SK-N-SH treated with all-trans-retinoic acid at 6 μM for 48 hours (cell line): ENCODE results near the gene SARNP.

ENCODE experiments used
- ATAC-seq: fragments of 200-7000 bp; cut with Tn5 transposase; 3 replicates; pipeline ENCODE4 v1.9.1; 2020; ENCODE audit warnings: mild to moderate bottlenecking, moderate library complexity
- BACH2 ChIP-seq: fragments of 250-450 bp; sonication (Bioruptor Pico); IDR thresholded peaks from 2 replicates; pipeline ENCODE4 v1.9.0; 2021; ENCODE audit warnings: mild to moderate bottlenecking, borderline replicate concordance
- CREB5 ChIP-seq: fragments of 250-450 bp; sonication (Bioruptor Pico); IDR thresholded peaks from 2 replicates; pipeline ENCODE4 v1.5.1; 2020; ENCODE audit warnings: low read depth, mild to moderate bottlenecking, moderate library complexity
- CSDC2 ChIP-seq: fragments of 250-450 bp; sonication (Bioruptor Pico); IDR thresholded peaks from 2 replicates; pipeline ENCODE4 v1.5.0; 2020; ENCODE audit warnings: mild to moderate bottlenecking, moderate library complexity
- CSRNP3 ChIP-seq: fragments of 250-450 bp; sonication (Bioruptor Pico); IDR thresholded peaks from 2 replicates; pipeline ENCODE4 v1.5.1; 2021; ENCODE audit warnings: mild to moderate bottlenecking, moderate library complexity
- ISL1 ChIP-seq: fragments of 250-450 bp; sonication (Bioruptor Pico); IDR thresholded peaks from 2 replicates; pipeline ENCODE4 v2.1.2; 2022; ENCODE audit warnings: mild to moderate bottlenecking, moderate library complexity
- OSR1 ChIP-seq: fragments of 250-450 bp; sonication (Bioruptor Pico); IDR thresholded peaks from 2 replicates; pipeline ENCODE4 v1.8.0; 2022; ENCODE audit warnings: moderate library complexity, mild to moderate bottlenecking, inconsistent platforms
- PATZ1 ChIP-seq: fragments of 250-450 bp; sonication (Bioruptor Pico); IDR thresholded peaks from 2 replicates; pipeline ENCODE4 v1.8.0; 2020; ENCODE audit warnings: mild to moderate bottlenecking, moderate library complexity, borderline replicate concordance
- PPARA ChIP-seq: fragments of 250-450 bp; sonication (Bioruptor Pico); IDR thresholded peaks from 2 replicates; pipeline ENCODE4 v1.5.0; 2020; ENCODE audit warnings: mild to moderate bottlenecking, borderline replicate concordance
- SNAI2 ChIP-seq: fragments of 250-450 bp; sonication (Bioruptor Pico); IDR thresholded peaks from 2 replicates; pipeline ENCODE4 v1.5.0; 2020; ENCODE audit warnings: mild to moderate bottlenecking, moderate library complexity
- TCF4 ChIP-seq: fragments of 250-450 bp; sonication (Bioruptor Pico); IDR thresholded peaks from 2 replicates; pipeline ENCODE4 v1.8.0; 2021; ENCODE audit warnings: mild to moderate bottlenecking, moderate library complexity, borderline replicate concordance
- TOX ChIP-seq: fragments of 250-450 bp; sonication (Bioruptor Pico); IDR thresholded peaks from 2 replicates; pipeline ENCODE4 v1.8.0; 2021; ENCODE audit warnings: mild to moderate bottlenecking, moderate library complexity, borderline replicate concordance
- ZC3H10 ChIP-seq: fragments of 250-450 bp; sonication (Bioruptor Pico); IDR thresholded peaks from 2 replicates; pipeline ENCODE4 v1.5.1; 2021; ENCODE audit warnings: mild to moderate bottlenecking, moderate library complexity
- ZFP3 ChIP-seq: fragments of 250-450 bp; sonication (Bioruptor Pico); IDR thresholded peaks from 2 replicates; pipeline ENCODE4 v1.5.0; 2020; ENCODE audit warnings: mild to moderate bottlenecking, moderate library complexity
- ZFP30 ChIP-seq: fragments of 450-650 bp; formaldehyde crosslinking; IDR thresholded peaks from 2 replicates; pipeline ENCODE4 v1.5.0; 2022; ENCODE audit warnings: mild to moderate bottlenecking, moderate library complexity
- ZNF565 ChIP-seq: fragments of 450-650 bp; formaldehyde crosslinking; conservative IDR thresholded peaks from 2 replicates; pipeline ENCODE4 v1.5.0; 2020; ENCODE audit warnings: low read depth, mild to moderate bottlenecking, moderate library complexity
- ZNF70 ChIP-seq: fragments of 450-650 bp; formaldehyde crosslinking; IDR thresholded peaks from 2 replicates; pipeline ENCODE4 v1.5.0; 2020; ENCODE audit warnings: mild to moderate bottlenecking, moderate library complexity
- ZNF8 ChIP-seq: fragments of 450-650 bp; formaldehyde crosslinking; IDR thresholded peaks from 2 replicates; pipeline ENCODE4 v1.5.0; 2020; ENCODE audit warnings: mild to moderate bottlenecking, moderate library complexity
- TF ChIP-seq, protein P1 (sequence below): fragments of 250-450 bp; sonication (Bioruptor Pico); IDR thresholded peaks from 2 replicates; pipeline ENCODE4 v1.8.0; 2021; ENCODE audit warnings: low read depth, mild to moderate bottlenecking, moderate library complexity, borderline replicate concordance

The SARNP gene

GRCh38 chr12:55789171-55789570, 28.4 kb downstream of the SARNP start:
- ATAC-seq, result no peak
- TF ChIP-seq ZNF565 (CRISPR knock-in tag), result no peak
- no peak for TF ChIP-seq ZFP30 (CRISPR knock-in tag)
- TF ChIP-seq CSRNP3 (CRISPR knock-in tag), result no peak
- TF ChIP-seq ZC3H10 (CRISPR knock-in tag), result no peak
- no peak for TF ChIP-seq ZNF70 (CRISPR knock-in tag)
- TF ChIP-seq PPARA, result no peak
- no peak for TF ChIP-seq CSDC2 (CRISPR knock-in tag)
- no peak for TF ChIP-seq OSR1 (CRISPR knock-in tag)
- TF ChIP-seq, protein P1, sequence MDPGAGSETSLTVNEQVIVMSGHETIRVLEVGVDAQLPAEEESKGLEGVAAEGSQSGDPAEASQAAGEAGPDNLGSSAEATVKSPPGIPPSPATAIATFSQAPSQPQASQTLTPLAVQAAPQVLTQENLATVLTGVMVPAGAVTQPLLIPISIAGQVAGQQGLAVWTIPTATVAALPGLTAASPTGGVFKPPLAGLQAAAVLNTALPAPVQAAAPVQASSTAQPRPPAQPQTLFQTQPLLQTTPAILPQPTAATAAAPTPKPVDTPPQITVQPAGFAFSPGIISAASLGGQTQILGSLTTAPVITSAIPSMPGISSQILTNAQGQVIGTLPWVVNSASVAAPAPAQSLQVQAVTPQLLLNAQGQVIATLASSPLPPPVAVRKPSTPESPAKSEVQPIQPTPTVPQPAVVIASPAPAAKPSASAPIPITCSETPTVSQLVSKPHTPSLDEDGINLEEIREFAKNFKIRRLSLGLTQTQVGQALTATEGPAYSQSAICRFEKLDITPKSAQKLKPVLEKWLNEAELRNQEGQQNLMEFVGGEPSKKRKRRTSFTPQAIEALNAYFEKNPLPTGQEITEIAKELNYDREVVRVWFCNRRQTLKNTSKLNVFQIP (CRISPR knock-in tag), result no peak

- no peak for ATAC-seq
- TF ChIP-seq ZC3H10 (CRISPR knock-in tag) (no peak), CREB5 (CRISPR knock-in tag) (no peak), PATZ1 (CRISPR knock-in tag) (no peak), ZFP30 (CRISPR knock-in tag) (no peak)
Measured at GRCh38 chr12:55788546-55788945, 29.0 kb downstream of the SARNP start.

GRCh38 chr12:55780685-55781084, 36.8 kb downstream of the SARNP start:
- ATAC-seq, result peak; percentile 31; the same call in 2 of the 3 replicates
- TF ChIP-seq ISL1 (CRISPR knock-in tag) (no peak), ZNF8 (no peak), SNAI2 (no peak)
- TF ChIP-seq, protein P1 (CRISPR knock-in tag), result no peak

GRCh38 chr12:55777856-55778255, 39.7 kb downstream of the SARNP start:
- ATAC-seq, result no peak
- TF ChIP-seq ZNF8 (no peak), TOX (no peak), OSR1 (CRISPR knock-in tag) (no peak), PPARA (no peak), ISL1 (CRISPR knock-in tag) (no peak), TCF4 (no peak), CREB5 (CRISPR knock-in tag) (no peak), ZFP3 (no peak), PATZ1 (CRISPR knock-in tag) (no peak), ZFP30 (CRISPR knock-in tag) (no peak), BACH2 (CRISPR knock-in tag) (no peak), CSRNP3 (CRISPR knock-in tag) (no peak), SNAI2 (no peak), ZC3H10 (CRISPR knock-in tag) (no peak)
- TF ChIP-seq, protein P1 (CRISPR knock-in tag), result no peak
